MM.1S (cell line): ENCODE measurements around the gene PTPN13.

Source experiments
- CTCF ChIP-seq: fragments of 300-600 bp; sonication (generic); IDR thresholded peaks from 2 replicates; pipeline ENCODE4 v1.5.1; 2016; ENCODE audit warnings: antibody characterized with exemption, low read length, mixed read lengths
- EZH2 ChIP-seq: fragments of 300-600 bp; sonication (generic); optimal IDR thresholded peaks from 2 replicates; pipeline ENCODE3; 2017; ENCODE audit warnings: low read depth, mild to moderate bottlenecking, antibody characterized with exemption, low read length, mixed read lengths
- EZH2phosphoT487 ChIP-seq: fragments of 300-600 bp; sonication (generic); IDR thresholded peaks from 2 replicates; pipeline ENCODE4 v1.6.1; 2018; ENCODE audit warnings: antibody characterized with exemption, low read length

- TF ChIP-seq EZH2, result no peak
- no peak for TF ChIP-seq CTCF
- TF ChIP-seq EZH2phosphoT487, result no peak
These were observed 81.4 kb downstream of the PTPN13 start for GRCh38 chr4:86675548-86675947.
